ENCODE measurements around the gene STK24. TPM values are rescaled to one million over a fixed set of nuclear protein-coding genes. Genes with fewer than 3 reads are reported as not detected.

The STK24 gene
- total and polyA plus RNA-seq, 2 of the 4 experiments (the other 2 are of a cell fraction) = 29.2 to 43.4 TPM

DNA sequence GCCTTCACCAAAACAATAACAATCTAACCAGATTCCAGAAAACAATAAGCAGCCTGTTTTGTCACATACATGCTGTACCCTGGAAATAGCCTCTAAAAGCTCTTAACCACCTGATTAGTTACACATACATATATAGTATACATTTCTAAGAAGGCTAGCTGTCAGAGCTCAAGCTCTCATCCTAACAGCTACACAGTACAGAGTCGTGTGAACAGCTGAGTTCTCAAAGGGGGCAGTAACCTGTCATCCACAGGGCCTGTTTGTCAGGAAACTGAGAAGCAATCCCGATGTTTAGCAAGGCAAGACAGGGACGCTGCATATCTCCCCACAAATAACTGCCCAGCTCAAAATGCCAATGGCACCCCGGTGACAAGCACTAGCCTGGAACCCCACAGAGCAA lies 56.9 kb downstream of the STK24 start:
- no peak overlapping the region for H3K14ac ChIP-seq (replicated peaks; ENCODE audit: low read depth, low read length)
- H2BK15ac ChIP-seq (ENCODE audit: low read depth, low read length) = no peak overlapping the region
- no peak overlapping the region for H3K9ac ChIP-seq (ENCODE audit: low read depth, low read length)
- intact Hi-C loops (cut with micrococcal nuclease) (no loop called here), dilution Hi-C loops (cut with HindIII; ENCODE audit: low sequenced_read_pairs, unreplicated experiment) (no loop called here), in situ Hi-C loops (cut with MboI; ENCODE audit: low sequenced_read_pairs) (no loop called here)
- no peak overlapping the region for H2BK20ac ChIP-seq (ENCODE audit: low read depth, low read length)
- no TSS peak for BruUV-seq (replicated peaks)
- no peak overlapping the region for H4K5ac ChIP-seq (ENCODE audit: low read depth, low read length)
- H2BK120ac ChIP-seq (ENCODE audit: low read depth, low read length) = no peak overlapping the region
- H3K36me3 ChIP-seq (ENCODE audit: control insufficient read depth, insufficient read depth, low read length) = peaks cover 7% of the 10 kb centered on the region
- no peak overlapping the region for H3K27ac ChIP-seq (ENCODE audit: insufficient read depth, low read length)
- H3K18ac ChIP-seq (ENCODE audit: low read depth, low read length) = no peak overlapping the region
- no peaks in the 10 kb centered on the region for H3K9me3 ChIP-seq (ENCODE audit: control insufficient read depth, insufficient read depth, low read length)
- peaks cover 48% of the 10 kb centered on the region for H3K9me1 ChIP-seq (ENCODE audit: insufficient read depth, low read length)
- ATAC-seq (ENCODE audit: low read depth) = no peak
- H2AK5ac ChIP-seq (ENCODE audit: low read depth, low read length) = no peak overlapping the region
- H4K20me1 ChIP-seq (ENCODE audit: insufficient read depth, low read length) = peaks cover 64% of the 10 kb centered on the region
- H3K4me1 ChIP-seq (ENCODE audit: control insufficient read depth, insufficient read depth, low read length) = peaks cover 18% of the 10 kb centered on the region
- H2AK9ac ChIP-seq (replicated peaks; ENCODE audit: low read depth, low read length, poor library complexity) = no peak overlapping the region
- no peak for DNase-seq
- no peak overlapping the region for H3K4ac ChIP-seq (ENCODE audit: low read depth, low read length)
- no peak overlapping the region for H3K4me3 ChIP-seq (ENCODE audit: insufficient read depth, low read depth, low read length)
- H4K91ac ChIP-seq (ENCODE audit: insufficient read depth, low read depth, low read length) = no peak overlapping the region
- H2BK5ac ChIP-seq (ENCODE audit: low read depth, low read length, poor library complexity, severe bottlenecking) = no peak overlapping the region
- ChIA-PET POLR2A (ENCODE audit: unreplicated experiment) (no interaction called here), CTCF (interaction anchor here (1.1 kb wide), 1 partner anchor 8 kb away, joined by 3 read pairs; no protein-coding TSS in a partner anchor)
- H3K23ac ChIP-seq (ENCODE audit: low read depth, low read length) = no peak overlapping the region
- H3K79me1 ChIP-seq (ENCODE audit: low read depth in 1 of 2, low read length in 2 of 2) = peaks cover 69 to 92% of the 10 kb centered on the region in 2 experiments
- TF ChIP-seq MAFK (IDR thresholded peaks at IDR 0.05; ENCODE audit: low read depth, low read length) = no peak
- TF ChIP-seq CHD1 (IDR thresholded peaks at IDR 0.05; ENCODE audit: low read depth, low read length) = no peak
- TF ChIP-seq CEBPB (IDR thresholded peaks at IDR 0.05; ENCODE audit: low read depth, low read length) = no peak
- H3K27me3 ChIP-seq (ENCODE audit: control insufficient read depth, insufficient read depth, low read length) = no peaks in the 10 kb centered on the region
- no peak overlapping the region for H4K8ac ChIP-seq (ENCODE audit: low read depth in 2 of 2, low read length in 2 of 2)
- no peak overlapping the region for H3K4me2 ChIP-seq (ENCODE audit: low read depth, low read length)
- WGBS, 2 experiments (ENCODE audit: extremely low coverage in 2 of 2, insufficient read length in 1 of 2) = 33% methylated on average over 1 of the region's 4 CpGs; no CpG with 5 or more reads in 1 of the 2 experiments
- H2AFZ ChIP-seq (replicated peaks; ENCODE audit: low read length, poor library complexity) = no peak overlapping the region
- no peak overlapping the region for H3K56ac ChIP-seq (ENCODE audit: extremely low read depth, insufficient read depth, low read length)
